ENCODE results near the gene CTPS2. TPM values are rescaled to one million over a fixed set of nuclear protein-coding genes. Genes with fewer than 3 reads are reported as not detected.

The CTPS2 gene
- total RNA-seq, 1 donor from 2014 or later: 11.4 TPM

- no peak for TF ChIP-seq EZH2 (IDR thresholded peaks at IDR 0.05; ENCODE audit: insufficient read depth, low read length)
- no peak for TF ChIP-seq CTCF (IDR thresholded peaks at IDR 0.05; ENCODE audit: insufficient read depth, low read depth, low read length)
- FAIRE-seq (no peak), DNase-seq (ENCODE audit: low read depth) (no peak)
- Histone ChIP-seq H3K4me2 (ENCODE audit: low read length) (no peak overlapping the region), H2AFZ (ENCODE audit: low read depth, low read length) (no peak overlapping the region), H3K36me3 (ENCODE audit: insufficient read depth, low read length) (no peaks in the 10 kb centered on the region), H3K4me1 (ENCODE audit: insufficient read depth, low read length) (peaks cover 12% of the 10 kb centered on the region), H3K9ac (ENCODE audit: low read length) (no peak overlapping the region), H3K27ac (ENCODE audit: low read depth, low read length) (no peak overlapping the region), H3K79me2 (ENCODE audit: insufficient read depth, low read length) (no peaks in the 10 kb centered on the region), H4K20me1 (ENCODE audit: insufficient read depth, low read length) (no peaks in the 10 kb centered on the region), H3K4me3 (ENCODE audit: insufficient read depth, low read depth, low read length) (no peak overlapping the region), H3K27me3 (ENCODE audit: insufficient read depth, low read length) (no peaks in the 10 kb centered on the region), H3K9me3 (ENCODE audit: insufficient read depth, low read depth, low read length) (no peaks in the 10 kb centered on the region)
- no peak overlapping the region for H3K4me3 Mint-ChIP-seq (ENCODE audit: unreplicated experiment)
- H3K4me1 Mint-ChIP-seq (ENCODE audit: low read depth, unreplicated experiment): peaks cover 11% of the 10 kb centered on the region
- no peaks in the 10 kb centered on the region for H3K27me3 Mint-ChIP-seq (ENCODE audit: low read depth, unreplicated experiment)
- peaks cover 3% of the 10 kb centered on the region for H3K36me3 Mint-ChIP-seq (ENCODE audit: low read depth, unreplicated experiment)
- H3K27ac Mint-ChIP-seq (ENCODE audit: unreplicated experiment): no peak overlapping the region
- H3K9me3 Mint-ChIP-seq (ENCODE audit: unreplicated experiment): no peaks in the 10 kb centered on the region
Measured at GRCh38 chrX:16601885-16602284, 110.6 kb downstream of the CTPS2 start.

- DNase-seq (ENCODE audit: low read depth): no peak
- no peaks in the 10 kb centered on the region for H4K20me1 ChIP-seq (ENCODE audit: insufficient read depth, low read length)
- no peak overlapping the region for H3K4me3 ChIP-seq (ENCODE audit: insufficient read depth, low read depth, low read length)
- Mint-ChIP-seq H3K27ac (ENCODE audit: unreplicated experiment) (no peak overlapping the region), H3K36me3 (ENCODE audit: low read depth, unreplicated experiment) (no peaks in the 10 kb centered on the region), H3K27me3 (ENCODE audit: low read depth, unreplicated experiment) (no peaks in the 10 kb centered on the region), H3K9me3 (ENCODE audit: unreplicated experiment) (no peaks in the 10 kb centered on the region), H3K4me1 (ENCODE audit: low read depth, unreplicated experiment) (peaks cover 2% of the 10 kb centered on the region), H3K4me3 (ENCODE audit: unreplicated experiment) (no peak overlapping the region)
- H3K4me1 ChIP-seq (ENCODE audit: insufficient read depth, low read length): peaks cover 5% of the 10 kb centered on the region
- H3K36me3 ChIP-seq (ENCODE audit: insufficient read depth, low read length): no peaks in the 10 kb centered on the region
- H3K9ac ChIP-seq (ENCODE audit: low read length): no peak overlapping the region
- no peaks in the 10 kb centered on the region for H3K9me3 ChIP-seq (ENCODE audit: insufficient read depth, low read depth, low read length)
- H2AFZ ChIP-seq (ENCODE audit: low read depth, low read length): no peak overlapping the region
- FAIRE-seq: no peak
- no peak overlapping the region for H3K4me2 ChIP-seq (ENCODE audit: low read length)
- H3K79me2 ChIP-seq (ENCODE audit: insufficient read depth, low read length): no peaks in the 10 kb centered on the region
- H3K27me3 ChIP-seq (ENCODE audit: insufficient read depth, low read length): no peaks in the 10 kb centered on the region
- no peak overlapping the region for H3K27ac ChIP-seq (ENCODE audit: low read depth, low read length)
- no peak for TF ChIP-seq EZH2 (IDR thresholded peaks at IDR 0.05; ENCODE audit: insufficient read depth, low read length)
- no peak for TF ChIP-seq CTCF (IDR thresholded peaks at IDR 0.05; ENCODE audit: insufficient read depth, low read depth, low read length)
Measured at GRCh38 chrX:16594490-16594889, 118.0 kb downstream of the CTPS2 start.

- no peak for FAIRE-seq
- peaks cover 5% of the 10 kb centered on the region for H3K4me1 Mint-ChIP-seq (ENCODE audit: low read depth, unreplicated experiment)
Measured at GRCh38 chrX:16593801-16594200, 118.7 kb downstream of the CTPS2 start.

More at GRCh38 chrX:16593801-16594200, 118.7 kb downstream of the CTPS2 start:
- H3K27me3 Mint-ChIP-seq (ENCODE audit: low read depth, unreplicated experiment): no peaks in the 10 kb centered on the region
- DNase-seq (ENCODE audit: low read depth): no peak
- no peak overlapping the region for H2AFZ ChIP-seq (ENCODE audit: low read depth, low read length)
- H3K27ac ChIP-seq (ENCODE audit: low read depth, low read length): no peak overlapping the region
- no peaks in the 10 kb centered on the region for H3K36me3 ChIP-seq (ENCODE audit: insufficient read depth, low read length)
- H3K9me3 ChIP-seq (ENCODE audit: insufficient read depth, low read depth, low read length): no peaks in the 10 kb centered on the region
- no peak overlapping the region for H3K4me3 Mint-ChIP-seq (ENCODE audit: unreplicated experiment)
- no peak overlapping the region for H3K27ac Mint-ChIP-seq (ENCODE audit: unreplicated experiment)
- H3K27me3 ChIP-seq (ENCODE audit: insufficient read depth, low read length): no peaks in the 10 kb centered on the region
- H4K20me1 ChIP-seq (ENCODE audit: insufficient read depth, low read length): no peaks in the 10 kb centered on the region
- H3K79me2 ChIP-seq (ENCODE audit: insufficient read depth, low read length): no peaks in the 10 kb centered on the region
- no peak overlapping the region for H3K4me2 ChIP-seq (ENCODE audit: low read length)
- H3K9ac ChIP-seq (ENCODE audit: low read length): no peak overlapping the region
- no peak for TF ChIP-seq EZH2 (IDR thresholded peaks at IDR 0.05; ENCODE audit: insufficient read depth, low read length)
- no peak for TF ChIP-seq CTCF (IDR thresholded peaks at IDR 0.05; ENCODE audit: insufficient read depth, low read depth, low read length)
- no peaks in the 10 kb centered on the region for H3K9me3 Mint-ChIP-seq (ENCODE audit: unreplicated experiment)
- peaks cover 11% of the 10 kb centered on the region for H3K4me1 ChIP-seq (ENCODE audit: insufficient read depth, low read length)
- H3K36me3 Mint-ChIP-seq (ENCODE audit: low read depth, unreplicated experiment): no peaks in the 10 kb centered on the region
- H3K4me3 ChIP-seq (ENCODE audit: insufficient read depth, low read depth, low read length): no peak overlapping the region
